ENCODE results near the gene INTS11. TPM values are rescaled to one million over a fixed set of nuclear protein-coding genes. Genes with fewer than 3 reads are reported as not detected.

Gene INTS11
- polyA plus RNA-seq, 1 experiment, result 95.8 TPM

GRCh38 chr1:1262758-1263157, 61.7 kb downstream of the INTS11 start:
- CTCF ChIA-PET, result interaction anchor here (6.4 kb wide), 1 partner anchor 141 kb away, joined by 30 read pairs; no protein-coding TSS in a partner anchor
- no peak overlapping the region for H3K4me3 ChIP-seq (ENCODE audit: low read depth, low read length)
- peaks cover 36% of the 10 kb centered on the region for H3K36me3 ChIP-seq (ENCODE audit: control insufficient read depth, insufficient read depth, low read length)
- DNase-seq (ENCODE audit: low read depth), result no peak
- POLR2A ChIA-PET, result no interaction called here
- no peak for TF ChIP-seq CTCF (IDR thresholded peaks at IDR 0.05; ENCODE audit: insufficient read depth, low read depth, low read length)
- H3K27me3 ChIP-seq (ENCODE audit: control insufficient read depth, insufficient read depth, low read length), result no peaks in the 10 kb centered on the region

- CTCF ChIA-PET, result interaction anchor here (6.4 kb wide), 1 partner anchor 140 kb away, joined by 30 read pairs; no protein-coding TSS in a partner anchor
- Histone ChIP-seq H3K36me3 (ENCODE audit: control insufficient read depth, insufficient read depth, low read length) (peaks cover 33% of the 10 kb centered on the region), H3K4me3 (ENCODE audit: low read depth, low read length) (no peak overlapping the region), H3K27me3 (ENCODE audit: control insufficient read depth, insufficient read depth, low read length) (no peaks in the 10 kb centered on the region)
- no peak for DNase-seq (ENCODE audit: low read depth)
- POLR2A ChIA-PET, result no interaction called here
- no peak for TF ChIP-seq CTCF (IDR thresholded peaks at IDR 0.05; ENCODE audit: insufficient read depth, low read depth, low read length)
These were observed 62.4 kb downstream of the INTS11 start for GRCh38 chr1:1262071-1262470.

Small RNA genes within 50 kb of the gene (small RNA-seq; reads per million reads assigned to genes)
- not detected for gene MIR6726 (ENCODE audit: insufficient read length, low read depth, low replicate concordance)

Other genes starting within 250 kb of the INTS11 start
- gene C1orf159, start 208.6 kb downstream of the INTS11 start, polyA plus RNA-seq (2011; rRNA removed), result 4.3 and 8.9 TPM in 2 replicates
- not detected in 2 replicates for gene TTLL10, start 150.8 kb downstream of the INTS11 start, polyA plus RNA-seq (2011; rRNA removed)
- 0.40 TPM in 1 of 2 replicates, not detected in the other for gene TNFRSF18, start 118.1 kb downstream of the INTS11 start, polyA plus RNA-seq (2011; rRNA removed)
- gene TNFRSF4, start 110.5 kb downstream of the INTS11 start, polyA plus RNA-seq (2011; rRNA removed), result not detected in 2 replicates
- gene SDF4, start 92.7 kb downstream of the INTS11 start, polyA plus RNA-seq (2011; rRNA removed), result 119 and 188 TPM in 2 replicates
- 16.9 and 20.9 TPM in 2 replicates for gene B3GALT6, start 92.4 kb downstream of the INTS11 start, polyA plus RNA-seq (2011; rRNA removed)
- gene C1QTNF12, start 77.9 kb downstream of the INTS11 start, polyA plus RNA-seq (2011; rRNA removed), result 0.42 and 0.43 TPM in 2 replicates
- gene UBE2J2, start 50.8 kb downstream of the INTS11 start, polyA plus RNA-seq (2011; rRNA removed), result 20.5 and 25.7 TPM in 2 replicates
- 1.1 and 1.9 TPM in 2 replicates for gene SCNN1D, start 44.2 kb downstream of the INTS11 start, polyA plus RNA-seq (2011; rRNA removed)
- 19.5 and 33.9 TPM in 2 replicates for gene ACAP3, start 16.7 kb downstream of the INTS11 start, polyA plus RNA-seq (2011; rRNA removed)
- 11.9 and 18.2 TPM in 2 replicates for gene PUSL1, start 16.1 kb downstream of the INTS11 start, polyA plus RNA-seq (2011; rRNA removed)
- 11.1 and 14.2 TPM in 2 replicates for gene CPTP, start 142 bp upstream of the INTS11 start, polyA plus RNA-seq (2011; rRNA removed)
- gene TAS1R3, start 6.6 kb upstream of the INTS11 start, polyA plus RNA-seq (2011; rRNA removed), result 0.06 and 0.11 TPM in 2 replicates
- 16.2 and 23.6 TPM in 2 replicates for gene DVL1, start 24.8 kb upstream of the INTS11 start, polyA plus RNA-seq (2011; rRNA removed)
- gene MXRA8, start 33.9 kb upstream of the INTS11 start, polyA plus RNA-seq (2011; rRNA removed), result 427 and 702 TPM in 2 replicates
- 73.2 and 97.8 TPM in 2 replicates for gene AURKAIP1, start 50.5 kb upstream of the INTS11 start, polyA plus RNA-seq (2011; rRNA removed)
- gene CCNL2, start 74.7 kb upstream of the INTS11 start, polyA plus RNA-seq (2011; rRNA removed), result 142 and 175 TPM in 2 replicates
- gene MRPL20, start 82.6 kb upstream of the INTS11 start, polyA plus RNA-seq (2011; rRNA removed), result 84.8 and 121 TPM in 2 replicates
- 0.31 and 0.43 TPM in 2 replicates for gene ANKRD65, start 96.6 kb upstream of the INTS11 start, polyA plus RNA-seq (2011; rRNA removed)
- gene VWA1, start 111.0 kb upstream of the INTS11 start, polyA plus RNA-seq (2011; rRNA removed), result 1.7 and 2.0 TPM in 2 replicates
- 0.06 and 0.20 TPM in 2 replicates for gene ATAD3C, start 125.0 kb upstream of the INTS11 start, polyA plus RNA-seq (2011; rRNA removed)
- 9.5 and 12.5 TPM in 2 replicates for gene ATAD3B, start 147.1 kb upstream of the INTS11 start, polyA plus RNA-seq (2011; rRNA removed)
- gene ATAD3A, start 187.5 kb upstream of the INTS11 start, polyA plus RNA-seq (2011; rRNA removed), result 12.5 and 19.7 TPM in 2 replicates
- gene TMEM240, start 216.0 kb upstream of the INTS11 start, polyA plus RNA-seq (2011; rRNA removed), result 5.5 and 8.7 TPM in 2 replicates